Neural progenitor cell (in vitro differentiated cells): Measurements from ENCODE around the gene SPTBN1. TPM values are rescaled to one million over a fixed set of nuclear protein-coding genes. Genes with fewer than 3 reads are reported as not detected.

Source experiments
- DNase-seq: peaks from one replicate; pipeline ENCODE4 v3.0.0-alpha.2; 2016; ENCODE audit warnings: low spot score
- H2AFZ ChIP-seq: fragments of 200-600 bp; sonication (generic); replicated peaks from 2 replicates; pipeline ENCODE4 v1.6.1; 2016; ENCODE audit warnings: antibody characterized with exemption
- H3F3A ChIP-seq: fragments of 200-600 bp; sonication (generic); 2 replicates; pipeline ENCODE4 v1.6.1; 2016; ENCODE audit warnings: antibody characterized with exemption, low read depth
- H3K27ac ChIP-seq: fragments of 200-600 bp; sonication (generic); 2 replicates; pipeline ENCODE4 v1.5.1; 2016; ENCODE audit warnings: mild to moderate bottlenecking
- H3K27me3 ChIP-seq: fragments of 200-600 bp; sonication (generic); 2 replicates; pipeline ENCODE4 v1.6.1; 2016; ENCODE audit warnings: mild to moderate bottlenecking, moderate library complexity
- H3K36me3 ChIP-seq: fragments of 200-600 bp; sonication (generic); 2 replicates; pipeline ENCODE4 v1.5.1; 2016
- H3K4me1 ChIP-seq: fragments of 200-600 bp; sonication (generic); 2 replicates; pipeline ENCODE4 v1.6.1; 2016; ENCODE audit warnings: mixed run types
- H3K4me2 ChIP-seq: fragments of 200-600 bp; sonication (generic); 2 replicates; pipeline ENCODE4 v1.6.1; 2016
- H3K4me3 ChIP-seq: fragments of 200-600 bp; sonication (generic); 2 replicates; pipeline ENCODE4 v1.5.1; 2016
- H3K79me2 ChIP-seq: fragments of 200-600 bp; sonication (generic); 2 replicates; pipeline ENCODE4 v1.6.1; 2016; ENCODE audit warnings: low read depth
- H3K9ac ChIP-seq: fragments of 200-600 bp; sonication (generic); 2 replicates; pipeline ENCODE4 v1.6.1; 2016
- H3K9me3 ChIP-seq: fragments of 200-600 bp; sonication (generic); 2 replicates; pipeline ENCODE4 v1.5.1; 2016; ENCODE audit warnings: low read depth
- H4K20me1 ChIP-seq: fragments of 200-600 bp; sonication (generic); 2 replicates; pipeline ENCODE4 v1.6.1; 2016; ENCODE audit warnings: low read depth
- H3K27ac Mint-ChIP-seq: 3 replicates; pipeline ENCODE4 v1.8.0; 2021; ENCODE audit warnings: mixed read lengths
- H3K27me3 Mint-ChIP-seq: 2 replicates; pipeline ENCODE4 v1.8.0; 2022; ENCODE audit warnings: low read depth, mild to moderate bottlenecking, inconsistent platforms, moderate library complexity, mixed read lengths; ENCODE audit not compliant: insufficient read depth
- H3K36me3 Mint-ChIP-seq: 3 replicates; pipeline ENCODE4 v1.8.0; 2021; ENCODE audit warnings: mixed read lengths
- H3K4me1 Mint-ChIP-seq: 3 replicates; pipeline ENCODE4 v1.8.0; 2021; ENCODE audit warnings: mixed read lengths
- H3K4me3 Mint-ChIP-seq: 3 replicates; pipeline ENCODE4 v1.8.0; 2021; ENCODE audit warnings: mild to moderate bottlenecking, moderate library complexity, mixed read lengths
- H3K9me3 Mint-ChIP-seq: 3 replicates; pipeline ENCODE4 v1.8.0; 2020; ENCODE audit warnings: mixed read lengths
- CTCF ChIP-seq: fragments of 200-600 bp; sonication (generic); IDR thresholded peaks from 2 replicates; pipeline ENCODE4 v1.5.1; 2017; ENCODE audit warnings: antibody characterized with exemption, mild to moderate bottlenecking
- EZH2 ChIP-seq: fragments of 200-600 bp; sonication (generic); IDR thresholded peaks from 2 replicates; pipeline ENCODE4 v1.6.1; 2017; ENCODE audit warnings: antibody characterized with exemption, mild to moderate bottlenecking, moderate library complexity
- EZH2phosphoT487 ChIP-seq: fragments of 200-600 bp; sonication (generic); IDR thresholded peaks from 2 replicates; pipeline ENCODE4 v1.6.1; 2017; ENCODE audit warnings: antibody characterized with exemption
- total RNA-seq: library from RNA; depleted of rRNA; stranded (reverse); fragments of >200 nt; gene quantifications from 2 replicates; pipeline ENCODE4 v1.2.3, GENCODE V29; 2015; ENCODE audit warnings: low replicate concordance

The SPTBN1 gene
- total RNA-seq, 1 donor from 2014 or later, result 94.2 TPM

- Histone ChIP-seq H3K9ac (no peak overlapping the region), H4K20me1 (peaks cover 2% of the 10 kb centered on the region), H3K27me3 (no peaks in the 10 kb centered on the region), H3K4me1 (peaks cover 14% of the 10 kb centered on the region), H3K4me3 (no peak overlapping the region), H2AFZ (no peak overlapping the region), H3K9me3 (no peaks in the 10 kb centered on the region), H3K4me2 (no peak overlapping the region), H3F3A (no peaks in the 10 kb centered on the region), H3K27ac (no peak overlapping the region), H3K79me2 (peaks cover 12% of the 10 kb centered on the region), H3K36me3 (no peaks in the 10 kb centered on the region)
- Mint-ChIP-seq H3K4me1 (peaks cover 16% of the 10 kb centered on the region), H3K36me3 (peaks cover 3% of the 10 kb centered on the region), H3K27ac (no peak overlapping the region), H3K4me3 (no peak overlapping the region), H3K9me3 (no peaks in the 10 kb centered on the region), H3K27me3 (no peaks in the 10 kb centered on the region)
- no peak for DNase-seq
- TF ChIP-seq EZH2phosphoT487, result no peak
- TF ChIP-seq EZH2, result no peak
- TF ChIP-seq CTCF, result no peak
Observed at GRCh38 chr2:54466870-54467269, 10.7 kb downstream of the SPTBN1 start.

GRCh38 chr2:54468673-54469072 lies 12.5 kb downstream of the SPTBN1 start:
- Histone ChIP-seq H3K4me1 (peaks cover 14% of the 10 kb centered on the region), H3K27me3 (no peaks in the 10 kb centered on the region), H3F3A (no peaks in the 10 kb centered on the region), H3K27ac (no peak overlapping the region), H2AFZ (no peak overlapping the region), H3K36me3 (no peaks in the 10 kb centered on the region), H3K79me2 (no peaks in the 10 kb centered on the region), H3K9me3 (no peaks in the 10 kb centered on the region), H3K4me3 (no peak overlapping the region), H3K9ac (no peak overlapping the region), H4K20me1 (peaks cover 2% of the 10 kb centered on the region), H3K4me2 (no peak overlapping the region)
- H3K27me3 Mint-ChIP-seq, result no peaks in the 10 kb centered on the region
- H3K9me3 Mint-ChIP-seq, result no peaks in the 10 kb centered on the region
- peaks cover 3% of the 10 kb centered on the region for H3K36me3 Mint-ChIP-seq
- no peak for TF ChIP-seq CTCF
- no peak for TF ChIP-seq EZH2
- TF ChIP-seq EZH2phosphoT487, result no peak
- peaks cover 16% of the 10 kb centered on the region for H3K4me1 Mint-ChIP-seq
- H3K4me3 Mint-ChIP-seq, result no peak overlapping the region
- H3K27ac Mint-ChIP-seq, result no peak overlapping the region
- no peak for DNase-seq

GRCh38 chr2:54469484-54470053 lies 13.4 kb downstream of the SPTBN1 start:
- Mint-ChIP-seq H3K27ac (no peak overlapping the region), H3K4me3 (no peak overlapping the region), H3K4me1 (peaks cover 16% of the 10 kb centered on the region), H3K27me3 (no peaks in the 10 kb centered on the region), H3K36me3 (peaks cover 3% of the 10 kb centered on the region), H3K9me3 (no peaks in the 10 kb centered on the region)
- TF ChIP-seq EZH2phosphoT487 (no peak), EZH2 (no peak), CTCF (no peak)
- Histone ChIP-seq H3K4me3 (no peak overlapping the region), H3K4me2 (no peak overlapping the region), H2AFZ (no peak overlapping the region), H3K27ac (no peak overlapping the region), H3F3A (no peaks in the 10 kb centered on the region), H3K9me3 (no peaks in the 10 kb centered on the region), H3K27me3 (no peaks in the 10 kb centered on the region), H3K4me1 (peaks cover 14% of the 10 kb centered on the region), H4K20me1 (peaks cover 2% of the 10 kb centered on the region), H3K9ac (no peak overlapping the region), H3K79me2 (no peaks in the 10 kb centered on the region), H3K36me3 (no peaks in the 10 kb centered on the region)
- no peak for DNase-seq
